Fibroblast of skin of right biceps (primary cell): ENCODE measurements around the gene STX5.
"Not testable (repeated sequence)": the region's sequence is repeated elsewhere in the genome, so short reads cannot be mapped to it uniquely, and the experiment has no call there.

Experiments
- DNase-seq: peaks from one replicate; pipeline ENCODE4 v3.0.0-alpha.2; 2013

STX5 gene, protein sequence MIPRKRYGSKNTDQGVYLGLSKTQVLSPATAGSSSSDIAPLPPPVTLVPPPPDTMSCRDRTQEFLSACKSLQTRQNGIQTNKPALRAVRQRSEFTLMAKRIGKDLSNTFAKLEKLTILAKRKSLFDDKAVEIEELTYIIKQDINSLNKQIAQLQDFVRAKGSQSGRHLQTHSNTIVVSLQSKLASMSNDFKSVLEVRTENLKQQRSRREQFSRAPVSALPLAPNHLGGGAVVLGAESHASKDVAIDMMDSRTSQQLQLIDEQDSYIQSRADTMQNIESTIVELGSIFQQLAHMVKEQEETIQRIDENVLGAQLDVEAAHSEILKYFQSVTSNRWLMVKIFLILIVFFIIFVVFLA

DNA sequence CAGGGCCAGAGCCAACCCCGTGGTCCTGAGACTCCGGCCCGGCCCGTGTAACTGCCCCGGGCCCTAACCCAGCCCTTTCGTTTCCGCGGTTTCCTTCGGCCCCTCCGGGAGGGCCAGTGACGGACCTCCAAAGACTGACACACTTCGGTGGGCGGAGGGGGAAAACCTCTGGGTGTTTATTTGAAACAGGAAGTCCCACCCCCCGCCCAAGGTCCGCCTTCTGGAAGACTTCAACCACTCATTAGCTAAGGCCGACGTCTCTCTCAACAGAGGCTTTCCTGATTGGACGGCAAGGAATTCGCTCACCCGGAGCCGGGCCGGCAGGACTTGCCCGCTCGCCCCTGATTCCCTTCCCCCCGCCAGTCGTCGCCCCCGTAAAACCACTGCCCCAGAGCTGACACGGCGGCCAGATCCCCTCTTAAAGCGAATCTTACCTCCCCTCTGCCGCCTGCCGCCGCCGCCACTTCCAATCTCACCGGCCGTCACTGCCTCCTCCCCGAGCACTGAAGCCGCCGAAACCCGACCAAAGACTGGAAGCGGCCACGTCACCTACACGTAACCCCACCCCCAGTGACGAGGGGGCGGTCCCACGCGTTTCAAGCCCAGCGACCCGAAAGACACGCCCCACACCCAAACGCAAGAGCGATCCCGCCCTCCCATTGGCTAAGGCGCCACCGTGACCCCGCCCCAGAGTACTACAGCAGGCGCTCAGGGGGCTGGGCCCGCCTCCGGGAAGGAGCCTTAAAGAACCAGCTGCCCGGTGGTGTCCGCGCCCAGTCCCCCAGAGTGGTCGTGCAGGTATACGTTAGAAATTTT is at the start of gene STX5:
TSS of gene STX5 (minus strand) at position 532 of the 816 bp plus-strand sequence. CDS start 808 bp downstream, outside the sequence.
- DNase-seq, result peak; percentile 98

DNA sequence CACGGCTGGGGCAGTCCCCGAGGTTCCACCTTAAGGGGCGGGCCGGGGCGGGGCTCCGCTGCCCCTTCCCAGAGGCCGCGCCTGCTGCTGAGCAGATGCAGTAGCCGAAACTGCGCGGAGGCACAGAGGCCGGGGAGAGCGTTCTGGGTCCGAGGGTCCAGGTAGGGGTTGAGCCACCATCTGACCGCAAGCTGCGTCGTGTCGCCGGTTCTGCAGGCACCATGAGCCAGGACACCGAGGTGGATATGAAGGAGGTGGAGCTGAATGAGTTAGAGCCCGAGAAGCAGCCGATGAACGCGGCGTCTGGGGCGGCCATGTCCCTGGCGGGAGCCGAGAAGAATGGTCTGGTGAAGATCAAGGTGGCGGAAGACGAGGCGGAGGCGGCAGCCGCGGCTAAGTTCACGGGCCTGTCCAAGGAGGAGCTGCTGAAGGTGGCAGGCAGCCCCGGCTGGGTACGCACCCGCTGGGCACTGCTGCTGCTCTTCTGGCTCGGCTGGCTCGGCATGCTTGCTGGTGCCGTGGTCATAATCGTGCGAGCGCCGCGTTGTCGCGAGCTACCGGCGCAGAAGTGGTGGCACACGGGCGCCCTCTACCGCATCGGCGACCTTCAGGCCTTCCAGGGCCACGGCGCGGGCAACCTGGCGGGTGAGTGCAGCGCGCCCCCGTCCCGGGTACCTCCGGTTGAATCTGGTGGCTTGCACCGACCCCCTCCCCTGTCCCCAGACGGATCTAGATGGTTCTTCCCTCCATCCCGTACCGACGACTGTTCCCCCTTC is 49.1 kb upstream of the STX5 start, which contains the start of gene SLC3A2:
TSS of gene SLC3A2 (plus strand) at position 94 of the 776 bp plus-strand sequence. CDS start at position 222, 128 bp downstream.
- peak; percentile 88 for DNase-seq

DNA sequence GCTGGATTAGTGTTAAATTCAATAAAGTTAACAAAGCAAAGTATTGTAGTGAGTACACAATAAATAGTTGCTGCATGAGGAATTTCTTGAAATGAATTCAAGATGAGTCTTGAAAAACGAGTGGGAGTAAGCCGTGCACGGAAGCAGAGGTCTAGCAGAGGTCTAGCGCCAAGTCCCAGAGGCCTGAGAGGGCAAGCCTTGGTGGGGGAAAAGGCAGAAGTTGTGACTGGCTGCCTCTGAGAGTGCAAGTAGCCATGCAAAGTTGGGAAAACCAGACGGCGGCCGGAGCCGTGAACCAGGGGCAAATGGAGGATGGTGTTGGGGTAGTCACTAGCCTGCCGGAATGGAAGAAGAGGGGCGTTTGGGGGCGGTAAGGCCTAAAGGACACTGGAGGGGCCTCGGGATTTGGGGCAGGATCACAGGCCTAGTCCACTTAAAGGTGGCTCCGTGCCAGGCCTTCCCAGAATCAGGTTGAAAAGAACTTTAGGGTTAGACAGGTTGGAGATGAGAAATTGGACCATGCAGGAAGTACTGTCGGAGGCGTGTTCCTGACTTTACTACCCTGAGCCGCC is 48.5 kb upstream of the STX5 start:
- DNase-seq, result peak; percentile 71

DNA sequence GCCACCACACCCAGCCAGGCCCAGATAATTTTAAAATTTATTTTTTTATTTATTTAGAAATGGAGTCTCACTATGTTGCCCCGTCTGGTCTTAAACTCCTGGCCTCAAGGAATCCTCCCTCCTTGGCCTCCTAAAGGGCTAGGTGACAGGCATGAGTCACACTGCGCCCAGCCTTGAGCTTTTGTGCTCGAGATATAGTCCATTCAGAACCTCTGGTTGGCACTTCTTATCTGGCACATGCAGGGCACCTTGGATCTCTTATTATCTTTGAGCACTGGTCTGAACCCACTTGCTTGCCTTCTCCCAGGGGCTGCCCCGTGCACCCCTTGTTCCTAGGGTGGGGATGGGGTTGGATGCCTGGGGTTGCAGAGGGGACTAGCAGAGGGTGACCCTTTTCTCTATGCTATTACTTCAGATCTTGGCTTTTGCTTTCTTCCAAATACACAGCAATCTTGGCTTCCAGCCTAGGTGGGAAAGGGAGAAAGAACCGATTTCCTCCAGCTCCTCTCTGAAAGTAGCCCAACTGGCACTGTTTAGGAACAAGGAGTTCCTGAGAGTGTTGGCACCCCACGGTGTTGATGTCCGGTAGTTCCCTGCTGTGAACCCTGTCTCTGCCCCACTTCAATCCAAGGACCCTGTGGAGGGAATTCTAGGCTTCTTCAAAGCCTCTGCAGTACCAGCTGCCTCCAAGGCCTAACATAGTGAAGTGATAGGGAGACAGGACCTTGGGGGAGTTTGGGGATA is 47.6 kb upstream of the STX5 start:
- DNase-seq, result no peak

DNA sequence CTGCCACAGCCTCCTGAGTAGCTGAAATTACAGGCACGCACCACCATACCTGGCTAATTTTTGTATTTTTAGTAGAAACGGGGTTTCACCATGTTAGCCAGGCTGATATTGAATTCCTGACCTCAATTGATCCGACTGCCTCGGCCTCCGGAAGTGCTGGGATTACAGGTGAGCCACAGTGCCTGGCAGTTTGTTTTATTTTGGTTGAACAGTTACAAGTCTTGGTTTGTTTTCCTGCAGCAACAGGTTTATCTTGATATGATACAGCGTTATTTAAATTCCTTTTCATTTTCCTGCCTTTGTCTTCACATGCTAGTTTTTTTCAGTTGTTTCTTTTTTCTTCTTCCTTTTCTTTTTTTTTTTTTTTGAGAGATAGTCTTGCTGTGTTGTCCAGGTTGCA is 44.9 kb upstream of the STX5 start:
- no peak for DNase-seq

DNA sequence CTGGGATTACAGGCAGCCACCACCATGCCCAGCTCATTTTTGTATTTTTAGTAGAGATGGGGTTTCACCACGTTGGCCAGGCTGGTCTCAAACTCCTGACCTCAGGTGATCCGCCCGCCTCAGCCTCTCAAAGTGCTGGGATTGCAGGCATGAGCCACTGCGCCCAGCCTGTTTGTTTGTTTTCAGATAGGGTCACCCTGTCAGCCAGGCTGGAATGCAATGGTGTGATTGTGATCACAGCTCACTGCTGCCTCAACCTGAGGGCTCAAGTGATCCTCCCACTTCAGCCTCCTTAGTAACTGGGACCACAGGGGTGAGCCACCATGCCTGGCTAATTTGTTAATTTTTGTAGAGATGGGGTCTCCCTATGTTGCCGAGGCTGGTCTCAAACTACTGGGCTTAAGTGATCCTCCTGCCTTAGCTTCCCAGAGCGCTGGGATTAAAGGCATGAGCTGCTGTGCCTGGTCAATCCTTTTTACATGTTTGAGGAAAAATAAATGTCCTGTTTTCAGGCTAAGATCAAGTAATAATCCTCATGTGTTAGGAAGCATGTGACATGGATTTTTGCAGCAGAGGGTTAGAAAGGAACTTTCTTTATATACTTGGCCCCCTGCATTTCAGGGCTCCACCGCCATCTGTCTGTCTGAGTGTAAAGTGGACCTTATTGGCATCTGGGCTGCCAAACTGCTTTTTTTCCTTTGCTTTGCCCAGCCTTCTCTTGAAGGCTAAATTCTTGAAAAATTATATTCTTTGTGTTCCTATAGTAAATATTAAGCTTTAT is 44.0 kb upstream of the STX5 start:
- DNase-seq, result no peak

DNA sequence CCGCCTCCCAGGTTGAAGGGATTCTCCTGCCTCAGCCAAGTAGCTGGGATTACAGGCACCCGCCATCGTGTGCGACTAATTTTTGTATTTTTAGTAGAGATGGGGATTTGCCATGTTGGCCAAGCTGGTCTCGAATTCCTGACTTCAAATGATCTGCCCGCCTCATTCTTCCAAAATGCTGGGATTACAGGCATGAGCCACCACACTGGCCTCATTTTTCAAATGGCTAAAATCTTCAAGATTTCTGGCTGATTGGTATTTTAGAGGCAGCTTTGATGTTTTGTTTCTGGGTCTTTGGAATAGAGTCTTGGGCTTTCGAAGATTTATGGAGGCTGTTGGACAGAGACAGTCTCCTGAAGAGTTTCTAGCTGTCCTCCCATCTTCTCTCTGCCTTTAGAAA is 43.0 kb upstream of the STX5 start:
- DNase-seq, result no peak

DNA sequence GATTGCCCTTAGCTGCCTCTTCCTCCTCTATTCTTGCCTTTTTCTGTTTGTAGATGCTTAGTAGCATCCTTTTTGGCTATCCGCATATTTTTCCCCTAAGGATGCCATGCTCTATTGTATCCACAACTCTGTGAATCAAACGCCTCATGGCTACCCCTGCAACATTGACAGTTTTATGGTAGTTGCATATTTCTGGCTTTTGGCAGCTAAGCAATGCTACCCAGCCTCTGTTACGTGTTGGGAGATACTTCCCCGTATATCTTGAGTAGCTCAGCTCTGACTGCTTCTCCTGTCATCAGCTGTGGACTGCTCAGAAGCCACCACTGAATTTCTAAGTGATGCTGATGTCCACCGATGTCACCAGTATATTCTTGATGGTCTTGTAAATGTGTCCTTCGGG is 33.8 kb upstream of the STX5 start:
- no peak for DNase-seq

DNA sequence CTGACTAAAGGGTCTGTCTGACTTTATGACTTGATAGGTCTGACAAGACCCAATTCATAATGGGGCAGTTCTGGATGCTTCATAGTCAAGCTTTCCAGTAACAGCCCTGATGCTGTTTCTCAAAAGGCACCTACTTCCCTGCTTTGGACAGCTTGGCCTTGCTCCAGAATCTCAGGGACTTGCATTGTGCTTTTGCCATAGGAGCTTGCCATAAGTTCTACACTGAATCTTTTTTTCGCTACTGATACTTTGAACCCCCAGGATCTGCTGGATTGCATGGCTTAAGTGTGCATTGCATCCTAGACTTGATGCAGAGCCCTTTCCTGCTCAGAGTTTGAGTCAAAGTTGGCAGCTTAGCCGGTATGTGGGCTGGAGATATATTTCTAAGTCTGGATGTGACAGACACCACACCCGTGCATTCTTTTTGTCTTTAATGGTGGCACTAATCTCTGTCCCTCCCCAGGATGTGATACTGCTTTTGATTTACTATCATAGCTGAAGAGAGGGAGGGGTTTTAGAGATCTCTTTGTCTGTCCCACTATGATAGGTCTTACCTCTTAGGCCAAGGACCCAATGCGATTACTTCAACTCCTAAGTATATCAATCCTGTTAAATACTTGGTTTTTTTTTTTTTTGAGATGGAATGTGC is 32.0 kb upstream of the STX5 start:
- no peak for DNase-seq

DNA sequence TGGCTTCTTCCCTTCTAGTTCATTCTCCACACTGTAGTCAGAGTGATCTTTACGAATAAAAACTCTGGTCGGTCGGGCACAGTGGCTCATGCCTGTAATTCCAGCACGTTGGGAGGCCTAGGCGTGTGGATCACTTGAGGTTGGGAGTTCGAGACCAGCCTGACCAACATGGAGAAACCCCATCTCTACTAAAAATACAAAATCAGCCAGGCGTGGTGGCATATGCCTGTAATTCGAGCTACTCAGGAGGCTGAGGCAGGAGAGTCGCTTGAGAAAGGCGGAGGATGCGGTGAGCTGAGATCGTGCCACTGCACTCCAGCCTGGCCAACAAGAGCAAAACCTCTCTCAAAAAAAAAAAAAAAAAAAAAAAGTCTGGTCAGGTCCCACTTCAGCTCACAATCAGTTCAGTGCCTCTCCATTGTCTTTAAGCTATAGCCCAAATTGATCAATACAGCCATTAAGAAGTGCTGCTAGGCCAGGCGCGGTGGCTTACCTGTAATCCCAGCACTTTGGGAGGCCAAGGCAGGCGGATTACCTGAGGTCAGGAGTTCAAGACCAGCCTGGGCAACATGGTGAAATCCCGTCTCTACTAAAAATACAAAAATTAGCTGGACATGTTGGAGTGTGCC is 29.8 kb upstream of the STX5 start:
- DNase-seq, result not testable (repeated sequence)

DNA sequence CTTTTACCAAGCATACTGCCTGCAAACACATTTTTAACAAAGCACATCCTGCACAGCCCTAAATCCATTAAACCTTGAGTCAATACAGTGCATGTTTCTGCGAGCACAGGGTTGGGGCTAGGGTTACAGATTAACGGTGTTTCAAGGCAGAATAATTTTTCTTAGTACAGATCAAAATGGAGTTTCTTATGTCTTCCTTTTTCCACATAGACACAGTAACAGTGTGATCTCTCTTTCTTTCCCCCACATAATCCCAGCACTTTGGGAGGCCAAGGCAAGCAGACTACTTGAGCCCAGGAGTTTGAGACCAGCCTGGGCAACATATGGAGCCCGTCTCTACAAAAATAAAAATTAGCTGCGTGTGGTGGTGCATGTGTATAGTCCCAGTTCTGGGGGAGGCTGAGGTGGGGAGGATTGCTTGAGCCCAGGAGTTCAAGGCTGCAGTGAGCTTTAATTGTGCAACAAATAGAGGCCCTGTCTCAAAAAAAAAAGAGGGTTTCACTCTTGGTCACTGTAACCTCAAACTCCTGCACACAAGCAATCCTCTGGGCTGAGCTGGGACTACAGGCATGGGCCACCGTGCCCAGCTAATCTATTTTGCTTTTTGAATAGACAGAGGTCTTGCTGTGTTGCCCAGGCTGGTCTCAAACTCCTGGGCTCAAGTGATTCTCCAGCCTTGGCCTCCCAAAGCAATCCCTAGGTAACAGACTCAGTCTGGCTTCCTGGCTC is 29.1 kb upstream of the STX5 start:
- no peak for DNase-seq

DNA sequence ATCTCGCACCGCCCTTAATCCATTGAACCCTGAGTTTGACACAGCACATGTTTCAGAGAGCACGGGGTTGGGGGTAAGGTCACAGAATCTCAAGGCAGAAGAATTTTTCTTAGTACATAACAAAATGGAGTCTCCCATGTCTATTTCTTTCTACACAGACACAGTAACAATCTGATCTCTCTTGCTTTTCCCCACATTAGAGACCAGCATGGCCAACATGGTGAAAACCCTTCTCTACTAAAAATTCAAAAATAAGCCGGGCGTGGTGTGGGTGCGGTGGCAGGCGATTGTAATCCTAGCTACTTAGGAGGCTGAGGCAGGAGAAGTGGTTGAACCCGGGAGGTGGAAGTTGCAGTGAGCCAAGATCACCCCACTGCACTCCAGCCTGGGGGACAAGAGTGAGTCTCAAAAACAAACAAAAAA is 27.4 kb upstream of the STX5 start:
- DNase-seq, result not testable (repeated sequence)

DNA sequence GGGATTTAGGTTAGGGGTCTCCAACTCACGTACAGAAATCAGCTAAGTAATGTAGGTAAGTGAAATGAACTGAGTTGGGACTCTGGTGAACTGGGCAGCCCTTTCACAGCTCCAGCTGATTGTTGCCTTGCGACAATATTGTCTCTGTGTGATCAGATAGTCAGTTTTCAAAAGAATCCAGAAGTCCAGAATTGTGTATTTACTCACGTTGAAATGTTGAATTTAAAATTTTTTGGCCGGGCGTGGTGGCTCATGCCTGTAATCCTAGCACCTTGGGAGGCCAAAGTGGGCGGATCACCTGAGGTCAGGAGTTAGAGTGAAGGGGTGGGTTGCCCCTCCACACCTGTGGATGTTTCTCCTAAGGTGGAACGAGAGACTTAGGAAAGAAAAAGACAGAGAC is 26.4 kb upstream of the STX5 start:
- DNase-seq, result no peak

DNA sequence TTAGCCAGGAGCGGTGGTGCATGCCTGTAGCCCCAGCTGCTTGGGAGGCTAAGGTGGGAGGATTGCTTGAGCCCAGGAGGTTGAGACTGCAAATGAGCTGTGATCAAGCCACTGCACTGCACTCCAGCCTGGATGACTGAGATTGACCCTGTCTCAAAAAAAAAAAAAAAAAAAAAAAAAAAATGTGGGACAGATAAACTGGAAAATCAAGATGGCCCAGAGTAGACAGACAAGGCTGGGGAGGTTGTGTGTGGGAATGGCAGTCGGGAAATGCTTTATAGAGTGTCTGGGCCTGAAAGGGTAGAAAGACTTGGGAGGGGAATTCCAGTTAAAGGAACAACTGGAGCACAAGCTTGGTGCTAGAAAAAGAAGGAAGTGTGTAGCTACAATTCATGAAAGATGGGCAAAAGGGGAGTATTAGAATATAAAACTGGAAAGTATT is 25.7 kb upstream of the STX5 start:
- no peak for DNase-seq

DNA sequence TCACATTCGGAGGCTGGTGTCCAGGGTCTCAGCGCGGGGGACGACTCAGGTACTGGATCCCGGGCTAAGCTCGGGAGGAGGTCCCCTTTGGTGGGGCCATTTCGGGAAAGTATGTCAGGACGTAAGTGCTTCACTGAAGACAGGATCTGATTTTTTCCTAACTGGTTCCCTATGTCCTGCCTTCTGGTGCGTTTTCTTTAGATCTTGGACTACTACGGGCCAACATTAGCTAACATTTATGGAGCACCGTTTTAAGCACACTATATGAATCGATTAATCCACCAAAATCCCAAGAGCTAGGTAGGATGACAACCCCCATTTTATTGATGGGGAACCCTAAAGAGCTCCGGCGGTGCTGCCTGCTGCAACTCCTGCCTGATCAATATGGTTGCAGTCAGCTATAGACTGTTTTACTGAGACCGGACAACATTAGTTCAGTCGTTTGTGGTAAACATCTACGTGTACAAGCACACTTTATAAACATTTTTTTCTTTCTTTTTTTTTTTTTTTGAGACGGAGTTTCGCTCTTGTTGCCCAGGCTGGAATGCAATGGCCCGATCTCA is 24.6 kb upstream of the STX5 start:
- DNase-seq, result no peak

DNA sequence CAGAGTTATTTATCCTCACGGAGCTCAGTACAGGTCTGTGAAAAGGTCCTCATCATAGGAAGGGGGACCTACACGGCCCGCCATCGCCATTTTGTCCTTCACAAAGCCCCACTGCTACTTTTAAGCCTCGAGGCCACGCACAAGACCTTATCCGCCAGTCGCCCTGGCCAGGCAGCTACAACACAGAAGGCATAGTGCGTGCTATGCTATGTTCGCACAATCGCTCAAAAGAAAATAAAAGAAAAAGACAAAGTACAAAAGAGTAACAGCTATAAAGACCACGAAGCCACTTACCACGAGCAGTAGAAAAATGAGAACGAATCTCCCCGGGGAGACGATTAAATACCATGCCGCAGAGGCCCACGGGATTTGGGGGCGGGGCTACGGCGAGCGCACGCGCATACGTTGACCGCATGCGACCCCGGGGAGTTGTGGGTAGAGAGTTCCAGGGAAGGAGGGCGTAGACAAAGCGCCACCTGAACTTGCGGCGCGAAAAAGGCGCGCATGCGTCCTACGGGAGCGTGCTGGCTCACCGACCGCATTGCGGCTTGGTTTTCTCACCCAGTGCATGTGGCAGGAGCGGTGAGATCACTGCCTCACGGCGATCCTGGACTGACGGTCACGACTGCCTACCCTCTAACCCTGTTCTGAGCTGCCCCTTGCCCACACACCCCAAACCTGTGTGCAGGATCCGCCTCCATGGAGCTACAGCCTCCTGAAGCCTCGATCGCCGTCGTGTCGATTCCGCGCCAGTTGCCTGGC is 23.9 kb upstream of the STX5 start:
- peak; percentile 98 for DNase-seq

DNA sequence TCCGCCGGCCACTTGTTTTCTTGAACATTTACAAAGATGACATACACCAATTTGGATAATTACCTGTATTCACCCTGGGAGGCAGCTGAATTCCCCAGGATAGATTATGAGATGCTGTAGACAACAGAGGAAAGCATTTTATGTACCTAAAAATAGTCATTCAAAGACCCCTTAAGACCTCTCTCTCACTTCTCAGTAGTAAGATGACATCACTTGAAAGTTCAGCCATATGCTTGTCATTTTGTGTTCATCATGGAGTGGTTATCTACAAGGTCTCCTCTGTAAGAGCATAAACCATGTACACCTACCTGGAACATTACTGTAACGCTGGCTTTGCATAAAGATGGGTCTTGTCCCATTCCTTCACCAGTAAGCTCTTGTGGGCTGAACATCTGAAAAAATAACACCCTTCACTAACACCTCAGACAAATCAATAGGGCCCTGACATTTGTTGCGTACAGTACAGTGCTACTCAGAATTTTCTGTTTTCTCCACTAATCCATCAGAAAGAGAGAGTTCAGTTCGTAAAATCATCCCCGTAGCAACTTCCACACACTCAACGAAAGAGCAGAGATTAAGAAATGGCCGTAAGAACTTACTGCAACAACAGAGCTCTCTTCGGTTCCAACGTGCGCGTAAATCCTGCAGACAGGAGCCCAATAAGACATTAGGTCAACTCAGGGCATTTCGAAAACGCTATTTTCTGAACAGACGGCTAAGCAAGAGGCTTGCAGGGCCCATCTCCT is 23.1 kb upstream of the STX5 start:
- no peak for DNase-seq
